Endothelial cell of umbilical vein (primary cell): Measurements from ENCODE around the gene SP100.

Source experiments
- CTCF ChIP-seq, 2 donors: IDR thresholded peaks; 1 replicate in 1 of 2; 2 replicates in 1 of 2; pipeline ENCODE4 v1.5.1; 2011; ENCODE audit warnings: low read length in 2 of 2, mild to moderate bottlenecking in 2 of 2, moderate library complexity in 2 of 2, control low read depth in 1 of 2, inconsistent platforms in 1 of 2, low read depth in 1 of 2; ENCODE audit not compliant: insufficient read depth in 1 of 2; ENCODE audit errors: extremely low read depth in 1 of 2
- EZH2 ChIP-seq: IDR thresholded peaks from 2 replicates; pipeline ENCODE4 v1.6.1; 2012; ENCODE audit warnings: borderline replicate concordance, low read depth, mild to moderate bottlenecking, moderate library complexity, low read length, inconsistent platforms; ENCODE audit not compliant: severe bottlenecking
- GATA2 ChIP-seq: IDR thresholded peaks from 2 replicates; pipeline ENCODE4 v1.7.0; 2011; ENCODE audit warnings: low read depth, mild to moderate bottlenecking, moderate library complexity, mixed read lengths, low read length; ENCODE audit not compliant: insufficient read length, insufficient read depth
- JUN ChIP-seq: IDR thresholded peaks from 2 replicates; pipeline ENCODE4 v1.6.1; 2011; ENCODE audit warnings: borderline replicate concordance, low read depth; ENCODE audit not compliant: insufficient read length, insufficient read depth
- MAX ChIP-seq: IDR thresholded peaks from 2 replicates; pipeline ENCODE4 v1.6.1; 2011; ENCODE audit not compliant: insufficient read depth, insufficient read length
- MYC ChIP-seq: IDR thresholded peaks from one replicate; pipeline ENCODE4 v1.6.1; 2011; ENCODE audit warnings: mild to moderate bottlenecking, low read depth, low read length
- POLR2A ChIP-seq: IDR thresholded peaks from 2 replicates; pipeline ENCODE4 v1.6.1; 2012; ENCODE audit warnings: low read depth, mild to moderate bottlenecking, control low read depth, low read length
- POLR2AphosphoS5 ChIP-seq: IDR thresholded peaks from 2 replicates; pipeline ENCODE4 v1.6.1; 2012; ENCODE audit warnings: low read depth, mild to moderate bottlenecking, control low read depth, low read length, moderate library complexity; ENCODE audit not compliant: insufficient read depth

GRCh38 chr2:230586328-230586982, 170.5 kb downstream of the SP100 start:
- TF ChIP-seq CTCF (IDR thresholded peaks at IDR 0.05; ENCODE audit: extremely low read depth in 1 of 2, insufficient read depth in 1 of 2, low read depth in 1 of 2, low read length in 2 of 2) (no peak), MYC (no peak), POLR2A (no peak), EZH2 (no peak), GATA2 (no peak), POLR2AphosphoS5 (no peak), MAX (no peak), JUN (no peak)
